Upper lobe of left lung (tissue), 4 donors: ENCODE measurements around the gene CX3CR1.
A peak's percentile ranks its signal among the peaks of the same experiment; 100 is the strongest.

Experiments used
- CTCF ChIP-seq, 6 experiments: fragments of 450-650 bp in 4 of 6; fragments of 200-600 bp in 2 of 6; sonication (generic) in 2 of 6; IDR thresholded peaks; one replicate each; pipeline ENCODE4 v1.5.1; 2016 to 2019; ENCODE audit warnings: antibody characterized with exemption in 6 of 6
- POLR2A ChIP-seq, 4 donors: fragments of 450-650 bp; IDR thresholded peaks; one replicate each; pipeline ENCODE4 v1.5.1; 2016 to 2017; ENCODE audit warnings: antibody characterized with exemption in 4 of 4, mild to moderate bottlenecking in 2 of 4
- POLR2AphosphoS5 ChIP-seq, 2 donors: sonication (generic); formaldehyde crosslinking; IDR thresholded peaks; one replicate each; pipeline ENCODE4 v1.5.1; 2017; ENCODE audit warnings: antibody characterized with exemption in 2 of 2

DNA sequence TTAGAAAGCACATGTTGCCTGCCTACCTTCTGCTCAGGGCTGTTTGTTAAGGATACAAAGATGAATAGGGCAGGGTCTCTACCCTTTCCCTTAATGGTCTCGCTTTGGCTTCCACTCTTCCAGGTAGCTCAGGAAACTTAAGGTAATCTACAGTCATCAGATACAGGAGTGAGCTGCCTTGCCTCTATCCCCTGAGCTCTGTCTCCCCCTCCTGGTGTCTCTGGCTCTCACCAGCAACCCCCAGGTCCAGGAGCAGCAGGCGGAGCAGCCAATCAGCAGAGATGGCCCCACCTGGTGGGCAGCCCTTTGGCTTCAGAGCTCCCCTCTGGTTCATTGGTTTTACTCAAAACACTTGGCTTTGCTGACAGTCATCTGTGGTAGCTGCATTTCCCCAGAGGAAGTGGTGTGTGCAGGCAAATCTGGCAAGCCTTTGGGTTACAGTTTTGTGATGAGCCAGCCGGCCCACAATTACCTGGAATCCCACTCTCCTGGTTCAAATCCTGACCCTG lies 8.5 kb upstream of the CX3CR1 start:
- TF ChIP-seq POLR2A (IDR thresholded peaks at IDR 0.05) (no peak), CTCF (IDR thresholded peaks at IDR 0.05) (peak; percentile 80 to 95 (median 86)), POLR2AphosphoS5 (IDR thresholded peaks at IDR 0.05) (no peak)
